ENCODE measurements around the gene CLEC17A. TPM values are rescaled to one million over a fixed set of nuclear protein-coding genes. Genes with fewer than 3 reads are reported as not detected.
"Not testable (repeated sequence)": the region's sequence is repeated elsewhere in the genome, so short reads cannot be mapped to it uniquely, and the experiment has no call there.

The CLEC17A gene
- total RNA-seq, 2 experiments from 2014 or later, result 0.15 to 0.26 TPM

- Mint-ChIP-seq H3K27me3 (ENCODE audit: low read depth) (no peaks in the 10 kb centered on the region), H3K9me3 (no peaks in the 10 kb centered on the region), H3K27ac (no peak overlapping the region), H3K4me1 (ENCODE audit: low read depth) (peaks cover 27% of the 10 kb centered on the region), H3K4me3 (no peak overlapping the region), H3K36me3 (ENCODE audit: low read depth) (peaks cover 4% of the 10 kb centered on the region)
- CTCF ChIA-PET, result interaction anchor here (2.1 kb wide), 1 partner anchor 124 kb away, joined by 5 read pairs; no protein-coding TSS in a partner anchor
- DNase-seq, result no peak
- intact Hi-C loops (cut with micrococcal nuclease), result no loop called here
Observed at GRCh38 chr19:14561249-14561648, 21.6 kb upstream of the CLEC17A start.

GRCh38 chr19:14561847-14562351 is 21.0 kb upstream of the CLEC17A start:
- no peaks in the 10 kb centered on the region for H3K9me3 Mint-ChIP-seq
- H3K27me3 Mint-ChIP-seq (ENCODE audit: low read depth), result no peaks in the 10 kb centered on the region
- no peak for DNase-seq
- peaks cover 4% of the 10 kb centered on the region for H3K36me3 Mint-ChIP-seq (ENCODE audit: low read depth)
- H3K4me1 Mint-ChIP-seq (ENCODE audit: low read depth), result peaks cover 21% of the 10 kb centered on the region
- no peak overlapping the region for H3K4me3 Mint-ChIP-seq
- CTCF ChIA-PET, result interaction anchor here (0.8 to 2.1 kb wide), 2 partner anchors 11 to 123 kb away, joined by 4 to 5 read pairs; no protein-coding TSS in a partner anchor
- intact Hi-C loops (cut with micrococcal nuclease), result no loop called here
- H3K27ac Mint-ChIP-seq, result no peak overlapping the region

- intact Hi-C loops (cut with micrococcal nuclease), result no loop called here
- H3K9me3 Mint-ChIP-seq, result no peaks in the 10 kb centered on the region
- no peak overlapping the region for H3K4me3 Mint-ChIP-seq
- H3K27ac Mint-ChIP-seq, result no peak overlapping the region
- H3K27me3 Mint-ChIP-seq (ENCODE audit: low read depth), result no peaks in the 10 kb centered on the region
- peaks cover 6% of the 10 kb centered on the region for H3K36me3 Mint-ChIP-seq (ENCODE audit: low read depth)
- CTCF ChIA-PET, result interaction anchor here (0.5 to 0.8 kb wide), 2 partner anchors 10 to 40 kb away, joined by 4 read pairs; no protein-coding TSS in a partner anchor
- DNase-seq, result no peak
- H3K4me1 Mint-ChIP-seq (ENCODE audit: low read depth), result peaks cover 27% of the 10 kb centered on the region
Observed at GRCh38 chr19:14562660-14563589, 20.0 kb upstream of the CLEC17A start.

- Mint-ChIP-seq H3K36me3 (ENCODE audit: low read depth) (peaks cover 8% of the 10 kb centered on the region), H3K9me3 (no peaks in the 10 kb centered on the region), H3K27me3 (ENCODE audit: low read depth) (no peaks in the 10 kb centered on the region), H3K4me3 (no peak overlapping the region), H3K27ac (no peak overlapping the region), H3K4me1 (ENCODE audit: low read depth) (peaks cover 28% of the 10 kb centered on the region)
- intact Hi-C loops (cut with micrococcal nuclease), result no loop called here
- DNase-seq, result no peak
- CTCF ChIA-PET, result interaction anchor here (0.5 kb wide), 1 partner anchor 40 kb away, joined by 4 read pairs; no protein-coding TSS in a partner anchor
Observed at GRCh38 chr19:14563590-14563926, 19.3 kb upstream of the CLEC17A start.

GRCh38 chr19:14563989-14564651 is 18.8 kb upstream of the CLEC17A start:
- H3K4me1 Mint-ChIP-seq (ENCODE audit: low read depth), result peaks cover 31% of the 10 kb centered on the region
- no peaks in the 10 kb centered on the region for H3K9me3 Mint-ChIP-seq
- peaks cover 9% of the 10 kb centered on the region for H3K36me3 Mint-ChIP-seq (ENCODE audit: low read depth)
- CTCF ChIA-PET, result interaction anchor here (0.5 kb wide), 1 partner anchor 39 kb away, joined by 4 read pairs; no protein-coding TSS in a partner anchor
- no peak overlapping the region for H3K4me3 Mint-ChIP-seq
- peak overlapping the region; percentile 65 for H3K27ac Mint-ChIP-seq
- H3K27me3 Mint-ChIP-seq (ENCODE audit: low read depth), result no peaks in the 10 kb centered on the region
- intact Hi-C loops (cut with micrococcal nuclease), result no loop called here
- peak; percentile 60 for DNase-seq

- H3K36me3 Mint-ChIP-seq (ENCODE audit: low read depth); DNase-seq; H3K9me3 Mint-ChIP-seq; H3K27ac Mint-ChIP-seq; H3K4me3 Mint-ChIP-seq; intact Hi-C loops (cut with micrococcal nuclease); H3K27me3 Mint-ChIP-seq (ENCODE audit: low read depth): not testable (repeated sequence)
- CTCF ChIA-PET, result interaction anchor here (1.2 kb wide), 1 partner anchor 8 kb away, joined by 3 read pairs; no protein-coding TSS in a partner anchor
- peaks cover 34% of the 10 kb centered on the region for H3K4me1 Mint-ChIP-seq (ENCODE audit: low read depth)
Observed at GRCh38 chr19:14564652-14565297, 18.1 kb upstream of the CLEC17A start.

- DNase-seq, result no peak
- peaks cover 9% of the 10 kb centered on the region for H3K36me3 Mint-ChIP-seq (ENCODE audit: low read depth)
- H3K4me3 Mint-ChIP-seq, result no peak overlapping the region
- CTCF ChIA-PET, result interaction anchor here (1.2 kb wide), 1 partner anchor 9 kb away, joined by 3 read pairs; no protein-coding TSS in a partner anchor
- no peaks in the 10 kb centered on the region for H3K27me3 Mint-ChIP-seq (ENCODE audit: low read depth)
- H3K4me1 Mint-ChIP-seq (ENCODE audit: low read depth), result peaks cover 34% of the 10 kb centered on the region
- H3K9me3 Mint-ChIP-seq, result no peaks in the 10 kb centered on the region
- intact Hi-C loops (cut with micrococcal nuclease), result no loop called here
- no peak overlapping the region for H3K27ac Mint-ChIP-seq
Observed at GRCh38 chr19:14565298-14565679, 17.6 kb upstream of the CLEC17A start.

- peaks cover 36% of the 10 kb centered on the region for H3K4me1 Mint-ChIP-seq (ENCODE audit: low read depth)
- DNase-seq, result no peak
- CTCF ChIA-PET, result interaction anchor here (1.2 kb wide), 1 partner anchor 9 kb away, joined by 3 read pairs; no protein-coding TSS in a partner anchor
- peaks cover 9% of the 10 kb centered on the region for H3K36me3 Mint-ChIP-seq (ENCODE audit: low read depth)
- no peaks in the 10 kb centered on the region for H3K9me3 Mint-ChIP-seq
- no peak overlapping the region for H3K4me3 Mint-ChIP-seq
- no peak overlapping the region for H3K27ac Mint-ChIP-seq
- no peaks in the 10 kb centered on the region for H3K27me3 Mint-ChIP-seq (ENCODE audit: low read depth)
- intact Hi-C loops (cut with micrococcal nuclease), result no loop called here
Observed at GRCh38 chr19:14565765-14566711, 16.8 kb upstream of the CLEC17A start.

- DNase-seq, result no peak
- Mint-ChIP-seq H3K4me3 (no peak overlapping the region), H3K27ac (no peak overlapping the region), H3K9me3 (no peaks in the 10 kb centered on the region), H3K4me1 (ENCODE audit: low read depth) (peaks cover 38% of the 10 kb centered on the region), H3K36me3 (ENCODE audit: low read depth) (peaks cover 9% of the 10 kb centered on the region), H3K27me3 (ENCODE audit: low read depth) (no peaks in the 10 kb centered on the region)
- CTCF ChIA-PET, result interaction anchor here (1.5 kb wide), 1 partner anchor 10 kb away, joined by 6 read pairs; no protein-coding TSS in a partner anchor
- intact Hi-C loops (cut with micrococcal nuclease), result no loop called here
Observed at GRCh38 chr19:14566712-14567077, 16.2 kb upstream of the CLEC17A start.

- Mint-ChIP-seq H3K4me3 (no peak overlapping the region), H3K4me1 (ENCODE audit: low read depth) (peaks cover 37% of the 10 kb centered on the region), H3K9me3 (no peaks in the 10 kb centered on the region), H3K27ac (peak overlapping the region; percentile 59), H3K36me3 (ENCODE audit: low read depth) (peaks cover 9% of the 10 kb centered on the region), H3K27me3 (ENCODE audit: low read depth) (no peaks in the 10 kb centered on the region)
- CTCF ChIA-PET, result interaction anchor here (1.5 kb wide), 1 partner anchor 10 kb away, joined by 6 read pairs; no protein-coding TSS in a partner anchor
- no peak for DNase-seq
- intact Hi-C loops (cut with micrococcal nuclease), result no loop called here
Observed at GRCh38 chr19:14567079-14567478, 15.8 kb upstream of the CLEC17A start.

- Mint-ChIP-seq H3K9me3 (no peaks in the 10 kb centered on the region), H3K36me3 (ENCODE audit: low read depth) (peaks cover 6% of the 10 kb centered on the region), H3K4me1 (ENCODE audit: low read depth) (peaks cover 38% of the 10 kb centered on the region), H3K4me3 (peak overlapping the region; percentile 95), H3K27me3 (ENCODE audit: low read depth) (no peaks in the 10 kb centered on the region), H3K27ac (peak overlapping the region; percentile 79)
- intact Hi-C loops (cut with micrococcal nuclease), result no loop called here
- CTCF ChIA-PET, result interaction anchor here (0.8 to 9.5 kb wide), 5 partner anchors 14 to 117 kb away, joined by 3 to 282 read pairs (median 6); partner anchors contain the start of gene ZNF333
- DNase-seq, result no peak
Observed at GRCh38 chr19:14570864-14571527, 11.9 kb upstream of the CLEC17A start.
